ENCODE results near the gene EXOC3L1. TPM values are rescaled to one million over a fixed set of nuclear protein-coding genes. Genes with fewer than 3 reads are reported as not detected.

EXOC3L1 gene
- polyA plus RNA-seq, 1 experiment = not detected

DNA sequence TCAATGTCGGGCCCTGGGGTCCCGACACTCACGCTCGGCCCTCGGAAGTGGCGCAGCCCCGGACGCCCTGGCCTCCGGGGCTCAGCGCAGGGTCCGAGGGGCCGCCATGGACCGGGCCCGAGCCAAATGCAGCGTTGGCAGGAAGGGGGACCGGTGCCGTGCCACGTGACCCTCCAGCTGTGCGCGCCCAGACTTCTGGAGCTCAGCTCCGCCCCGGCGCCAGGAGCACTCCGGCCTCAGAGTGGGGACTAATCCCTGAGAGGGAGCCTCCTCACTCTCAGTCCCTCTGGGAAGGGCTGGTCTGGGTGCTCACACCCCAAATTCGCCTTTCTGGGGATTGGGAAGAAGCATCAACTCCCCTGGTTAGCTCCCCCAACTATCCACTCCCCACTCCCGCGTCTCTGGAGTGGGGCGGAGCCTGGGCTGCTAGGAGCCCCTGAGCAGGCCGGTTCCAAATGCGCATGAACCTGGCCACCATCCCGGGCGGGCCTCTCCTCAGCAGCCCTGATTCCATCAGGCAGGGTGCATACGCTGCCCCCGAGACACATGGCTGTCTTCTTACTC, 39.0 kb downstream of the EXOC3L1 start, which contains the start of gene B3GNT9:
B3GNT9 (minus strand) TSS at position 166 of the 564 bp plus-strand sequence. CDS start 513 bp downstream, outside the sequence.
- peak within 1 kb of the TSS; percentile 63 for H3K4me3 ChIP-seq (ENCODE audit: low read depth, low read length)
- TF ChIP-seq, protein P1, sequence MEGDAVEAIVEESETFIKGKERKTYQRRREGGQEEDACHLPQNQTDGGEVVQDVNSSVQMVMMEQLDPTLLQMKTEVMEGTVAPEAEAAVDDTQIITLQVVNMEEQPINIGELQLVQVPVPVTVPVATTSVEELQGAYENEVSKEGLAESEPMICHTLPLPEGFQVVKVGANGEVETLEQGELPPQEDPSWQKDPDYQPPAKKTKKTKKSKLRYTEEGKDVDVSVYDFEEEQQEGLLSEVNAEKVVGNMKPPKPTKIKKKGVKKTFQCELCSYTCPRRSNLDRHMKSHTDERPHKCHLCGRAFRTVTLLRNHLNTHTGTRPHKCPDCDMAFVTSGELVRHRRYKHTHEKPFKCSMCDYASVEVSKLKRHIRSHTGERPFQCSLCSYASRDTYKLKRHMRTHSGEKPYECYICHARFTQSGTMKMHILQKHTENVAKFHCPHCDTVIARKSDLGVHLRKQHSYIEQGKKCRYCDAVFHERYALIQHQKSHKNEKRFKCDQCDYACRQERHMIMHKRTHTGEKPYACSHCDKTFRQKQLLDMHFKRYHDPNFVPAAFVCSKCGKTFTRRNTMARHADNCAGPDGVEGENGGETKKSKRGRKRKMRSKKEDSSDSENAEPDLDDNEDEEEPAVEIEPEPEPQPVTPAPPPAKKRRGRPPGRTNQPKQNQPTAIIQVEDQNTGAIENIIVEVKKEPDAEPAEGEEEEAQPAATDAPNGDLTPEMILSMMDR (IDR thresholded peaks at IDR 0.05; ENCODE audit: low read depth, low read length) = no peak
- H3K9me3 ChIP-seq (ENCODE audit: control insufficient read depth, insufficient read depth, low read length) = peaks cover 11% of the 10 kb centered on the region
- ChIA-PET POLR2A (interaction anchor here (0.5 to 1.9 kb wide), 12 partner anchors 9 to 330 kb away, joined by 3 to 13 read pairs (median 6); partner anchors contain the start of genes FBXL8 and TRADD), CTCF (interaction anchor here (0.7 to 2.2 kb wide), 10 partner anchors 9 to 190 kb away, joined by 3 to 9 read pairs (median 4); partner anchors contain the start of genes CES3, FBXL8, NOL3 and TRADD)
- peak within 1 kb of the TSS; percentile 82 for H3K27ac ChIP-seq (ENCODE audit: low read depth, low read length)
- peaks cover 8% of the 10 kb centered on the region for H3K27me3 ChIP-seq (ENCODE audit: control insufficient read depth, insufficient read depth, low read length)
- DNase-seq (ENCODE audit: low read depth, low spot score) = peak; percentile 37

GRCh38 chr16:67150047-67150832, 39.7 kb downstream of the EXOC3L1 start:
- DNase-seq (ENCODE audit: low read depth, low spot score) = no peak
- H3K27me3 ChIP-seq (ENCODE audit: control insufficient read depth, insufficient read depth, low read length) = peaks cover 4% of the 10 kb centered on the region
- H3K27ac ChIP-seq (ENCODE audit: low read depth, low read length) = peak overlapping the region; percentile 82
- POLR2A ChIA-PET = interaction anchor here (0.6 to 1.9 kb wide), 10 partner anchors 9 to 329 kb away, joined by 3 to 13 read pairs (median 6); partner anchors contain the start of genes FBXL8 and TRADD
- TF ChIP-seq, protein P1 (IDR thresholded peaks at IDR 0.05; ENCODE audit: low read depth, low read length) = no peak
- H3K4me3 ChIP-seq (ENCODE audit: low read depth, low read length) = peak overlapping the region; percentile 63
- H3K9me3 ChIP-seq (ENCODE audit: control insufficient read depth, insufficient read depth, low read length) = peaks cover 11% of the 10 kb centered on the region
- CTCF ChIA-PET = interaction anchor here (0.7 to 1.4 kb wide), 7 partner anchors 10 to 133 kb away, joined by 3 to 9 read pairs (median 4); partner anchors contain the start of genes FBXL8, NOL3 and TRADD

DNA sequence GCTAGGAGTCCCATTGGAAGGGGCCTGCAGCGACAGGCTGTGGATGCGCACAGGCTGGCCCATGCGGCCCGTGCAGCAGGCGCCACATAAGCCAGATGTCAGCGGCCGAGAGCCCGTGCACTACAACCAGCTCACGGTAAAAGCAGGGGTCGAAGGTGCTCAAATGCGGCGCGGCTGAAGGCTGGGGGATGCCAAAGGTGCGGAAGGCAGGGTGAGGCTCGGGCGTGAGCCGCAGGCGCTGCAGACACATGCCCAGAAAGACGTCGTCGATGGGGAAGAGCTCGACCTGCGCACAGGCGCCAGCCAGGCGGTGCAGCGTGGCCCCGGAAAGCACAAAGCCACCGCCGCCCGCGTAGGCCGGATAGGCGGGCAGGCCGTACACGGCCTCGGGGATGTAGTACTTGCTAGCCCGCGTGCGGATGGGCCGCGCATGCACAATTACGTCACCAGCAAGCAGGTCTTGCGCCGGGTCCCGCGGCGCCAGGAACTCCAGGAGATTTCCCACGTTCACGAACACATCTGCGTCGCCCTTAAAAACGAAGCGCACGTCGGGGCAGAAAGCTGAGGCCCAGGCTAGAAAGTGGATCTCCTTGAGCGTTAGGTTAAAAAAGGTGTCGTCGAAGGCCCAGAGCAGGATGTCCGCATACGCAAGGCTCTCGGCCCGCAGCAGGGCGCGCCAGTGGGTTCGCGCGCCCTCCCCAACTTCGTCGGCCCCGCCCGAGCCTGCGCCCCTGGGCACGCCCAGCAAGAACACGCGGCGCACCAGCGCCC, 40.5 kb downstream of the EXOC3L1 start:
- Histone ChIP-seq H3K9me3 (ENCODE audit: control insufficient read depth, insufficient read depth, low read length) (peaks cover 6% of the 10 kb centered on the region), H3K27ac (ENCODE audit: low read depth, low read length) (no peak overlapping the region), H3K27me3 (ENCODE audit: control insufficient read depth, insufficient read depth, low read length) (peaks cover 2% of the 10 kb centered on the region), H3K4me3 (ENCODE audit: low read depth, low read length) (peak overlapping the region; percentile 63; the same call in 1 of the 2 replicates)
- CTCF ChIA-PET = interaction anchor here (0.6 kb wide), 1 partner anchor 24 kb away, joined by 5 read pairs; no protein-coding TSS in a partner anchor
- TF ChIP-seq, protein P1 (IDR thresholded peaks at IDR 0.05; ENCODE audit: low read depth, low read length) = no peak
- no peak for DNase-seq (ENCODE audit: low read depth, low spot score)
- POLR2A ChIA-PET = interaction anchor here (0.8 kb wide), 1 partner anchor 14 kb away, joined by 3 read pairs; no protein-coding TSS in a partner anchor

DNA sequence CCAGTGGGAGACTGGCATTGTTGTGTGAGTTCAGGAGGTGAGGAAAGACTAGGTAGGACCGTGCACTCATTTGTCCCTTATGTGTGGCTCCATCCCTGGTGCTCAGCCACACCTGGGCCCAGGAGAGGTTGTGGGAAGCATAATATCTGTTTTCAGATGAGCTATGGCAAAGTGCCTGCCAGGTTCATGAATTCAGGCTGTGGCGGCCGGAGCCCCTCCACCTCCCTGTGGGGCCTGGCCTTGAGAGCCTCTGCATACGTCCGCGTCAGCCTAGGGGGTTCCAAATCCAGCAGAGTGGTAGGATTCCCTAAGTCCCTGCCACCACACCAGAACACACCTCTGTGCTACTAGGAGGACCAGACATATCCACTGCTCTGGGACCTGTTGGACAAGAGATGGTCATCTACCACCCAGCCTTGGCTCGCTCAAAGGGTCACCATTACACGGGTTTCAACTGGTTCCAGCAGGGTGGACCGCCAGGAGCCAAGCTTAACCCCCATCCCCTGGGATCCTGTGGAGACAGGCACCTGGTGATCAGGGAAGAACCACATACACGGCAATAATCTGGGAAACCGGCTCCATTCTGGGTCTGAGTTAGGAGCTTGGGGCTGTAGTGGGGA, 41.2 kb downstream of the EXOC3L1 start:
- H3K27ac ChIP-seq (ENCODE audit: low read depth, low read length) = no peak overlapping the region
- TF ChIP-seq, protein P1 (IDR thresholded peaks at IDR 0.05; ENCODE audit: low read depth, low read length) = no peak
- H3K9me3 ChIP-seq (ENCODE audit: control insufficient read depth, insufficient read depth, low read length) = peaks cover 6% of the 10 kb centered on the region
- ChIA-PET CTCF (interaction anchor here (0.6 kb wide), 1 partner anchor 24 kb away, joined by 5 read pairs; no protein-coding TSS in a partner anchor), POLR2A (interaction anchor here (0.8 kb wide), 1 partner anchor 15 kb away, joined by 3 read pairs; no protein-coding TSS in a partner anchor)
- no peak for DNase-seq (ENCODE audit: low read depth, low spot score)
- no peak overlapping the region for H3K4me3 ChIP-seq (ENCODE audit: low read depth, low read length)
- H3K27me3 ChIP-seq (ENCODE audit: control insufficient read depth, insufficient read depth, low read length) = no peaks in the 10 kb centered on the region
